Endometrial microvascular endothelial cells (primary cell): Measurements from ENCODE around the gene SCGB2A2. TPM values are rescaled to one million over a fixed set of nuclear protein-coding genes. Genes with fewer than 3 reads are reported as not detected.

ENCODE experiments used
- in situ Hi-C: cut with HindIII; loops from 2 replicates; pipeline ENCODE4 v1.10.0; 2017; ENCODE audit warnings: low sequenced_read_pairs, low pct_unique_long_range_greater_than_20kb; ENCODE audit errors: inconsistent ontology term
- total RNA-seq: library from RNA; depleted of rRNA; stranded (reverse); fragments of >200 nt; gene quantifications from one replicate; pipeline ENCODE4 v1.2.3, GENCODE V29; 2015; ENCODE audit errors: inconsistent ontology term

Gene SCGB2A2
- total RNA-seq: not detected

DNA sequence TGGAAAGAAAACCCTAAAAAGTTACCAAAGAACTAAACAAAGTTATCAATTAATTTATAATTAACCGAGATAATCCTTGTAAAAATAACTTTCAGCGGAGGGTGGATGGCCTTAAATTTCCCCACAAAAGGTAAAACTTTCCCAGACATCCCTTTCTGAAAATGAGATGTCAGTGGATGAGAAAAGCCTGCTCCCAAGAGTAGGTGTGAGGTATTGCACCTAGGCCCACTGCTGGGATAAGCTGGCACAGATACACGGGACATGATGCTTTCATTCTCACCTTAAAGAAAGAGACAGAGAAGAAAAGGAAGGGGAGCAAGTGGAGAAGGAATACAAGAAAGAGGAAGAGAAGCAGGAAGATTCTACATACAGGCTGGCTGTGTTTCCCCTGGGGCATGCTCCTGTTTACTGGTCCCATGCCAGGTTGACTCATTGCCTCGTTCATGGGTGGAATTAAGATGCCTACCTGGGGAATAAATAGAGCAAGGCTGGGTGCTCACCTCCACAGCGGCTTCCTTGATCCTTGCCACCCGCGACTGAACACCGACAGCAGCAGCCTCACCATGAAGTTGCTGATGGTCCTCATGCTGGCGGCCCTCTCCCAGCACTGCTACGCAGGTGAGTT is at the start of gene SCGB2A2:
Gene SCGB2A2, plus strand, starts transcription at position 505 of the 625 bp plus-strand sequence. Its CDS starts 59 bp downstream, at position 564.
- in situ Hi-C loops: no loop called here

DNA sequence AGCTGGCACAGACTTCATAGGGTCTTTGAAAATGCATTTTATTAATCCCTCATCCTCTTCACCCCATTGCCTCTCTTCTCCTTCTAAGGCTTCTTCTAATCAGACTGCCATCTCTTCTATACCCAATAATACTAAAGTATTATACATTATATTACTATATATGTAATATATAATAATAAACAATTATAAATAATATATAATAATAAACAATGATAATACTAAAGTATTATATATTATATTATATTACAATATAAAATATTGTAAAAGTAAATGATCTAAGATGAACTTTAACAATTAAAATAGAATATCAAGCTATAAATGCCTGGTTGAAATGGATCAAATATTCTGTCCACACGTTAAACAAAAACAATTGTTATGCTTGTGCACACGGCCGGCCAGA is 48.5 kb upstream of the SCGB2A2 start:
- in situ Hi-C loops: no loop called here

DNA sequence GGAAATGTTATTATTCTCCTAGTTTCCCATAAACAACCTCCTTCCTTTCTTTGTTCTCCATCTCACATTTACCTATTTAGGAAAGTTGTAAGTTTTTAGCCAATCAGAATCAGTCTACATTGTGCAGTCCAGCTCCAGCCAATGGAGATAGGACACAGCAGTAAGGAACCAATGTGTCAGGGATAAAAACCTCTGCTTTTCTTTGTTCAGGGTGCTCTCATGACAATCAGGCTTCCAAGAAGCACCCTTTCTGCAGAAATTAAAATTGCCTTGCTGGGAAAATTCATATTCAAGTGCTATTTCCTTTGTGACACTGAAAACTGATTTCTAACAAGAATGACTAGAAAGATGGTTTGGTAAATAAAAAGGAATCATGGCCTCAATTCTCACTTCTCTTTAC is 46.9 kb upstream of the SCGB2A2 start:
- in situ Hi-C loops: no loop called here

DNA sequence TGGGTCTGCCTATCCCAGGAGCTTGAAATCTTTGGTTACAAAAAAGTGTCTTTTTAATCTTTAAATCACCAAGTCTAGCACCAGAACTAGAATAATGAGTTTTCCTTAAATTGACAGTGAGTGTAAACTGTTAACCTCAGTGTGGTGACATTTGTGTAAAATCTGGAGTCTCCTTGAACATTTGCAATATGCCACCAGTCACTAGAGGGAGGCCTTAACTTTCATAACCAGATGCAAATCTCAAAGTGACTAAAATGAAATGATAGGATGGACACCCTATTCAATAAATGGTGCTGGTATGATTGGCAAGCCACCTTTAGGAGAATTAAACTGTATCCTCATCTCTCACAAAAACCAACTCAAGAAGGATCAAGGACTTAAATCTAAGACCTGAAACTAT is 36.2 kb upstream of the SCGB2A2 start:
- in situ Hi-C loops: no loop called here

DNA sequence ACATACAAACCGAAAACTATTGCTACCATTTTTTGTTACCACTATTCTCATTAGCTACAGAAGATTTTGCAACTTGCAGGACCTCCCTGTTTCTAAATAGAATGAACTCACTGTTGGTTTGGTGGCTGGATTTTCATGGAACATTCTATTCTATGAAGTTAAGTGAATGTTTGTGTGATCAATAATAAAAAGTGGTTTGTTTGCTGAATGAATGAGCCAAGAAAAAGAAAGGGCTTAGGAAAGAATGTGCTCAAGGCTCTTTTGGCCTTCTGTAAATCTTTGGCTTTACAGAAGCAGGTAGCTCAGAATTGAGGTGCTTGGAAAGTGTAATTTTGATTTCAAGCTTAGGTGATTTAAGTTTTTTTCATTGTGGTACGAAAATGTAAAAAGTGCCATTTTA is 33.8 kb upstream of the SCGB2A2 start:
- in situ Hi-C loops: no loop called here

DNA sequence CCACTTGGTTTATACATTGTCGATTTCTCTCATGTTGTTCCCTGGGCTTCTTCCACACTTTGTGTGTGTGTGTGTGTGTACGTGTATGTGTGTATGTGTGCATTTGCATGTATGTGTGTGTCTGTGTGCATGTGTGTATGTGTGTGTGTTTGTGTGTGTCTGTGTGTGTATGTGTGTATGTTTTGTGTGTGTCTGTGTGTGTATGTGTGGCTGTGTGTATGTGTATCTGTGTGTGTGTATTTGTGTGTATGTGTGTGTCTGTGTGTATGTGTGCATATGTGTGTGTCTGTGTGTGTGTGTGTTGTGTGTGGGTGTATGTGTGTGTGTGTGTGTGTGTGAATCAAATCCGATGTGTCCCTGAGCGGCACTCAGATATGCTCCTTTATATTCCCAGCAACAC is 32.5 kb upstream of the SCGB2A2 start:
- in situ Hi-C loops: no loop called here

DNA sequence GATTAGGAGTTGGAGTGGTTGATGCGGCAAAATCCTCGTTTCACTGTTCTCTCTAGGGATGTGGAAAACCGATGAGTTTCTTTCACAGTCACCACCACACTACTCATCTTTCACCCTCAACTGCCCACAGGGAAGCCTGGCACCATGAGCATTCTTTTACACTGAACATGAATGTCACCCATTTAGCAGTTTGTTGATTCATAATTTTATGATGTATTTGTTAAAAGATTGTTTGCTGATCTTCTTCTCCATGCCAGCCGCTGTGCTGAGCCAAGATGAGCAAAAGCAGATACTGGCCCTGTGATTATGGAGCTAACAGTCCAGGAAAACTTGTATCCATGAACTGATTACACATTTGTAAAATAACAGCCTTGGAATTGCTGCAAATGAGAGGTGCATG is 31.8 kb upstream of the SCGB2A2 start:
- in situ Hi-C loops: no loop called here

DNA sequence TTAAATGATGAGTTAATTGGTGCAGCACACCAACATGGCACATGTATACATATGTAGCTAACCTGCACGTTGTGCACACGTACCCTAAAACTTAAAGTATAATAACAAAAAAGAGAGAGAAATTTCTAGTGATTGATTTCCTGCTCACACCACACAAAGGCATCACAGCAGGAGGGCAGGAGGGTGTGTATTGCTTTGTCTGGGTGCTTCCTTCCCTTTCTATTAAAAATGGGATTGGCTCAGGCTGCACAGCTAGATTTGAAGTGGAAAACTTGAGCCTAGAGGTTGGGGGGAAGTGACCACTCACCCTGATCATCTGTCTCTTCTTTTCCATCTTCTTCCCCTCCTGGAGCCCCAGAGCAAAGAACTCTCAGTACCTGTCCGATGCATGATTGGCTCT is 28.9 kb upstream of the SCGB2A2 start:
- in situ Hi-C loops: no loop called here

DNA sequence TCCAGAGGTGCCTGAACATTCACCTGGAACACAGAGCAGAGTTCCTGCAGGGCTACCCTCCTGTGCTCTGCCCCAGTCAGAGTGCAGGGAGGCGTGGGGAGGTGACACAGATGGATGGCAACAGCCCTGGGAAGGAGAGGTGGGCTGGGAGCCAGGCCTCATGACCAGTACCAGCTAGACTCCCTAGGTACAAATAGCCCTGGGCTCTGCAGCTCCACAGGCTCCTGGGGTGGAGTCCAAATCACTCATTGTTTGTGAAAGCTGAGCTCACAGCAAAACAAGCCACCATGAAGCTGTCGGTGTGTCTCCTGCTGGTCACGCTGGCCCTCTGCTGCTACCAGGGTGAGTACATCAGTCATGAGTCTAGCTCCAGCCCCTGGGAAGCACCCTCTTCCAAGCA is 27.9 kb upstream of the SCGB2A2 start, which contains the start of gene SCGB1D2:
Gene SCGB1D2, plus strand, starts transcription at position 219 of the 400 bp plus-strand sequence. Its CDS starts 69 bp downstream, at position 288.
- in situ Hi-C loops: no loop called here

DNA sequence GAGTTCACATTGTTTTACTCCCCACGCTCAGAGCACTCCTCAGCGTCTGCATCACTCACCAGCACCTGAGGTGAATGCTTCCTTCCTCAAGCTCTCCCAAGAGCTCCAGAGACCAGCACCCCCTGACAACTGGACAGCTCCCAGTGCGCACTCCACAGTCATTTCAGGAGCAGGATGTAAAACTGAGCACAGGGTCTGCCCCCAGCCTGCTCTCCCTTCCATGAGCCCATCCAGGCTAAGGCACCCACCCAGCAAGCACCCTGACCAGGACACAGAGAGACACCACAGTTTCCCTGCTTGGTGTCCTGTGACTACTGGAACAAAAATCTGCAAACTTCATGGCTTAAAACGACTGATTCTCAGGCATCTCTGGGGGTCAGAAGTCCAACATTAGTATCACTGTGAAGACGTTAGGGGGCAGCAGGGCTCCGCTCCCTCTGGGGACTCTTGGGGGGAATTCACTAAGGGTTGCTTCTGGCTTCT is 24.6 kb upstream of the SCGB2A2 start:
- in situ Hi-C loops: no loop called here

DNA sequence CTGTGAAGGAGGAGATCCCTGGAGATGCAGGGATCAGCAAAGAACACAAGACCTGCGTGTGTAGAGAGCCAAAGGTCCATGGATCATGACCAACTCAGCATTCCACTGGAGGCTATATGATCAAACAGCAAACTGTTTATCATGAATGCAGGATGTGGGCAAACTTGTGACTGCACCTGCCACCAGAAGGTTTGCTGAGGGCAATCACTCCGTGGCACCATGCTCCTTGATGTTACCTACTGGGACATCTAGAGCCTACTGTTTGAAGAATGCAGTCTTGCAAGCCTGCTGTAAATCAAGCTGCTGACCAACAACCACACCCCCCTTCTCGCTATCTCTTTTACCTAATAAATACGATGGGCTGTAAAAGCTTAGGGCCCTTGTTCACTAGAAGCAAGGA is 18.3 kb upstream of the SCGB2A2 start:
- in situ Hi-C loops: no loop called here

DNA sequence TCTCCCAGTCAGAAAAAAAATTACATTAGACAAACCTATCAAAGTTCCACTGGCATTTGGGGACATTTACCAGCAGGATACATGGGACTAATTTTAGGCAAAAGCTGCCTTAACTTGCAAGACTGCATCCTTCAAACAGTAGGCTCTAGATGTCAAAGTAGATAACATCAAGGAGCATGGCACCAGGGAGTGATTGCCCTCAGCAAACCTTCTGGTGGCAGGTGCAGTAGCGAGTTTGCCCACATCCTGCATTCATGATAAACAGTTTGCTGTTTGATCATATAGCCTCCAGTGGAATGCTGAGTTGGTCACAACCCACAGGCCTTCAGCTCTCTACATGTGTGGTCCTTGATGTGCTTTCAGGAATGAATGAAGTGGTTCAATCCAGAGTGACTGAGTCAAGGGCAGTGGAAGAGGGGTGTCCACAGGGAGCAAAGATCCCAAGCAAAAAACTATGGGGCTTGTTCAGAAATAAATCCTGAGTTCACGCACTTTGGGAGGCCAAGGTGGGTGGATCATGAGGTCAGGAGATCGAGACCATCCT is 15.9 kb upstream of the SCGB2A2 start:
- in situ Hi-C loops: no loop called here

DNA sequence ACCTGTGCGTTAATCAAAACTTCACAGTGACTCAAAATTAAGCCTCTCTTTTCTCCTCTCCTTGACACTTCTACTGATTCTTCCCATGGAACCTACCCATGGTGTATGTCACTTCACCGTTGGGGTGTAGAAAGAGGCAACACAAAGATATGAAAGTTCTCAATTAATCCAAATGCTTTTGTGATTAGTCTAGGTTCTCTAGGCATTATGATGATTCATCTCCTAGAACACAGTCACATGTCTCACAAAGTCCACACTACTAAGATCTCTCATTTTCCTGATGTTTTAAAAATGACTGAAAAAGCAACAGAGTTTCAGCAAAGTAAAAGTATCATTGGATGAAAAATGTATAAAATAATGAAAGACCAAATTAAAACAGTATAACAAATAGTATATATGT is 13.7 kb upstream of the SCGB2A2 start:
- in situ Hi-C loops: no loop called here

DNA sequence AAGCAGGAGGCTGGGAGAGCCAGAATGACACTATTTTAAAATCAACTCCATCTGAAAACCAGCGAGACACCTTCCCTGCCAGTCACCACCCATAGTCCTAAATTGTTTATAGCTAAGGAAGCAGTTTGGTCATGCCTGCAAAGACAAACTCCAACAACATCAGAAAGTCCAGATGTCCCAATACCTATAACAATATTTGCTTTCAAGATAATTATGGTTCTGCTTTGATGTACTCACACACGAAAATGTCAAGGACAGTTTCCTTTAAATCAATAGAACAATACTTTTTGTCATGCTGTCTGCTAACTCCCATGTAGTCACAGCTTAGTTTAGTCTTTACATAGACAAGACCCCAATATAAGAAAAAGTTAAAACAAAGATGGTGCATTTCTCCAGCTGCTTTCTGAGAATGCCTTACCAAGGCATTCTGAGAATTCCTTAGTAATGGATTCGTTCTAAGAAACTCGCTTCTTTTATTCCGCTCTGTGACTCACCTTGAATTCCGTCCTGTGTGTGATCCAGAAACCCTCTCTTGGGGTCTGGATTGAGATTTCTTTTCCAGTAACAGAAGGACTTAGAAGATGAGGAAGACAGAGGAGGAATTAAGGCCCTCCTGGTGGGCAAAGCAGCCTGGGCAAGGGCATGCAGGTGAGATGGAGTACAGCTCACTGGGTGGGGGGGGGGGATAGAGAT is 9.6 kb upstream of the SCGB2A2 start:
- in situ Hi-C loops: no loop called here

DNA sequence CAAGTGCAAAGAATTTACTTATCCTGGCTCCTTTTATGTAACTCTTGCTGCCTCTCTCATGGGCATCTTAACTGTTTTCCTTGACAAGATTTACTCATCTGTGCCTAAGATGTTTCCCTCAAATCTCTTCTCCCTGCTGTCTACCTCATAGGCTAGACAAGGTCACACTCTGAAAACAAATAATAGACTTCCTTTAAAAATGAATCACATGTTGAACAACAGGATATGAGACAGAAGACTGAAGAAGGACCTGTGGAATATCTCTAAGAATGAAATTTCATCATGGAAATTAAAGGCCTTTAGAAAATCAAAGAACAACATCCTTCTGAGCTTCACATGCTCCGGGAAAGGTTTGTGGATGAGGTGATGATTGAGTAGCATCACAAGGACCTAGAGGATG is 6.0 kb upstream of the SCGB2A2 start:
- in situ Hi-C loops: no loop called here

DNA sequence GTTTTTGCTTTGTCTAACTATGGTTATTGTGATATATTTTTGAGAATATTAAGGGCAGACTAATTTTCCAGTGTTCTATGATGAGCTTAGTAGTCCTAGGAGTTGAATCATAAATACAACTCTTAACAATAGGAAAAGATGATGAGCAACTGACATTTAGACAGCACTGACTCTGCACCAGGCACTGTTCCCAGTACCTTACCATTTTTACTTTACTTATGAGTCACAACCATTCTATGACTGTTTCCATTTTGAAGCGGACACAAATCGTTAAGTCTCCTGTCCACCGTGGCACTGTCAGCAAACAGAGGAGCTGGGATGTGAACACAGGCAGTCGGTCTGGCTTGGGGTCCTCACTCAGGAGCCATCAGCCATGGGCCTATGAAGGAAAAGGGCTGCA is 3.4 kb upstream of the SCGB2A2 start:
- in situ Hi-C loops: no loop called here

DNA sequence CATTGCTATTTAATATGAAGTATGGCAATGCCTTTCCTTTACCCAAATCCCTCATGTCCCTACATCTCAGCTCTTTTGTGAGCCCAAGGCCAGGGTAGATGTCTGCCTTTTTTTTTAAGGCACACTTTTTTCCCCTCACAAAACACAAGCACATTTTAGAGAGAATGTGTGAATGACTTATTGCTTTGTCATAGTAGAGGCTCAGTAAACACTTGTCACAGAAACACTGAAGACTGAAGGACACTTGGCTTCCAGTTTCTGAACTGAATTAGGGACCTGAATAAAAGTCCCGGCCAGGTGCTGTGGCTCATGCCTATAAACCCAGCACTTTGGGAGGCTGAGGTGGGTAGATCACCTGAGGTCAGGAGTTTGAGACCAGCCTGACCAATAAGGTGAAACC is 2.9 kb upstream of the SCGB2A2 start:
- in situ Hi-C loops: no loop called here

DNA sequence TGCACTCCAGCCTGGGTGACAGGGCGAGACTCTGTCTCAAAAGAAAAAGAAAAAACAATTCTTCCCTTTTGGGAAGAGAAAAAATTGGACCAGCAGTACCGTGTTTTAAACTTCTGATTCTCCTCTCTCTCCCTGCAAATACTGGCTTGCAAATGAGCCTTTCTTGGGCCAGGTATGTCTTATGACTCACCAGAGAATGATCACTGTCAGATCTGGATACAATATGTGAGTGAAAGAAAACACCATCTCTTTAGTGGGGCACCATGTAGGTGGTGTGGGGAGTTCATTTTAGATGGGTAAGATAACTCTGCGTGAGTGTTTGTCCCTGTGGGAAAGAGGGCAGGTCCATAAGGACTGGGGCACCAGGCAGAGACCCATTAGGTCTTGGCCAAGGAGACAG is 2.4 kb upstream of the SCGB2A2 start:
- in situ Hi-C loops: no loop called here

DNA sequence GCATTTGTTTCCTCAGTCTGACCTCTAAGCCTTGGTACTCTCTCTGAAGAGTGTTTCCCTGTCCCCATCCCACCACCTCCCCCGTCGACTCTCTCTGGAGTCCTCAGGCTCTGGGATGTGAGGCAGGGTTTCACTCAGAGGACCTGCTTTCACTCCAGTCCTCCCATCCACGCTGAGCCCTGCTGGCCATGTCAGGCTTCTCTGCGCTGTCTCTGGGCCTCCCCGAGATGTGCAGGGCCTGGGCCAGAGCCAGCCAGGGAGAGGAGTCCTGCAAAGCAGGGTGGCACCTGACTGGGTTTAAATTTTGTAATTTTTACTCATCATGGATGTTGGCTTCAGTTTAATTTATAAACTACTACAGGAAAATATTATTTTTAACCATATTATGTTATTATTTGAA is 3.3 kb downstream of the SCGB2A2 start:
- in situ Hi-C loops: no loop called here

DNA sequence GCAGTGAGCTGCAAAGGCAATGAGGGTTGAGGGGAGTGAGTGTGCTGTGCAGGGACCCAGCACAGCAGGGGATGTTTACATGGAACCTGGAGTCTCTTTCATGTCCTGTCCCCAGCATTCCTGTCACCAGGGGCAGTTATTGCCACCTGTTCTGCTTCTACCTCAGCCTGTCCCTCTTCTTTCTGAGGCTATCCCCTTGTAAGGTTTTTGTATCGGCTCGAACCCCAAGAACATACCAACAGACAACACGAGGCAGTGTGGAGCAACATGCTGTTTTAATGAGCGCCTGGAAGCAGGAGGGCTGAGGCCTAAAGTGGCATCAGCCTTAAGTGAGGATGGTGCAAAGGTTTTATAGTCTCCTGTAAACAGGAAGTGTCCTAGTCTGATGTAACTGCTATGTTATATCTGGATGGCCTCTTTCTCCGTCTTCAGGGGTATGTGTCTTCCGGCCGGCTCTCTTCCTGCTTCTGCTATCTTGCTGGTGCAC is 3.9 kb downstream of the SCGB2A2 start:
- in situ Hi-C loops: no loop called here
